CD4-positive, alpha-beta T cell (primary cell): ENCODE measurements around the gene EPHA1. TPM values are rescaled to one million over a fixed set of nuclear protein-coding genes. Genes with fewer than 3 reads are reported as not detected.
"Not testable (repeated sequence)": the region's sequence is repeated elsewhere in the genome, so short reads cannot be mapped to it uniquely, and the experiment has no call there.

Experiments
- ATAC-seq: fragments of 200-7000 bp; cut with Tn5 transposase; one replicate; pipeline ENCODE4 v1.10.0; 2022; ENCODE audit warnings: mild to moderate bottlenecking; ENCODE audit not compliant: poor library complexity
- CTCF ChIA-PET: fragments of 350-600 bp; sonication (Branson Sonifier 250); formaldehyde crosslinking; loops from one replicate; lab custom pipeline; 2021; ENCODE audit warnings: antibody characterized with exemption, inconsistent platforms; lab: Charles Lee
- POLR2A ChIA-PET: fragments of 350-600 bp; sonication (Branson Sonifier 250); formaldehyde crosslinking; loops from one replicate; lab custom pipeline; 2021; ENCODE audit warnings: antibody characterized with exemption, inconsistent platforms; lab: Charles Lee
- DNase-seq, 14 experiments: peaks; one replicate each; pipeline ENCODE4 v3.0.0-alpha.2; 2013 to 2020; ENCODE audit warnings: mixed read lengths in 2 of 14
- H3K27ac ChIP-seq, 2 donors: one replicate each; pipeline versions ENCODE4 v1.5.1 to v1.7.0; 2013; ENCODE audit warnings: low read length in 2 of 2, low read depth in 1 of 2, mild to moderate bottlenecking in 1 of 2
- H3K27me3 ChIP-seq, 2 experiments: 1 replicate in 1 of 2; 2 replicates in 1 of 2; pipeline versions ENCODE4 v1.6.1 to v1.7.0; 2013; ENCODE audit warnings: low read length in 2 of 2, control low read depth in 1 of 2, mild to moderate bottlenecking in 1 of 2, moderate library complexity in 1 of 2; ENCODE audit not compliant: insufficient read depth in 2 of 2, control insufficient read depth in 1 of 2
- H3K36me3 ChIP-seq: one replicate; pipeline ENCODE4 v1.6.1; 2013; ENCODE audit warnings: low read length, control low read depth; ENCODE audit not compliant: insufficient read depth
- H3K4me1 ChIP-seq: one replicate; pipeline ENCODE4 v1.6.1; 2013; ENCODE audit warnings: low read length, control low read depth; ENCODE audit not compliant: insufficient read depth
- H3K4me3 ChIP-seq: one replicate; pipeline ENCODE4 v1.5.1; 2013; ENCODE audit warnings: mild to moderate bottlenecking, low read length, moderate library complexity
- H3K9me3 ChIP-seq, 2 experiments: 1 replicate in 1 of 2; 2 replicates in 1 of 2; pipeline versions ENCODE4 v1.6.1 to v1.7.0; 2013; ENCODE audit warnings: low read length in 2 of 2, mild to moderate bottlenecking in 2 of 2, control low read depth in 1 of 2, moderate library complexity in 1 of 2; ENCODE audit not compliant: control insufficient read depth in 1 of 2, insufficient read depth in 1 of 2
- H3K27ac Mint-ChIP-seq: one replicate; pipeline ENCODE4 v1.8.0; 2020; ENCODE audit warnings: mixed read lengths
- H3K27me3 Mint-ChIP-seq: one replicate; pipeline ENCODE4 v1.8.0; 2021; ENCODE audit warnings: mixed read lengths
- H3K36me3 Mint-ChIP-seq: one replicate; pipeline ENCODE4 v1.8.0; 2021; ENCODE audit warnings: low read depth, mixed read lengths
- H3K4me1 Mint-ChIP-seq: one replicate; pipeline ENCODE4 v1.8.0; 2021; ENCODE audit warnings: low read depth, mixed read lengths
- H3K4me3 Mint-ChIP-seq: one replicate; pipeline ENCODE4 v1.8.0; 2020; ENCODE audit warnings: mild to moderate bottlenecking, mixed read lengths
- H3K9me3 Mint-ChIP-seq: one replicate; pipeline ENCODE4 v1.8.0; 2020; ENCODE audit warnings: mixed read lengths
- CTCF ChIP-seq: fragments of 200-600 bp; IDR thresholded peaks from one replicate; pipeline ENCODE4 v1.8.0; 2022; ENCODE audit warnings: antibody characterized with exemption, mild to moderate bottlenecking
- intact Hi-C, 2 experiments: fragments of 100-400 bp; cut with DNase I in 1 of 2; cut with micrococcal nuclease in 1 of 2; formaldehyde crosslinking; loops; one replicate each; pipeline versions ENCODE4 v1.15.1 to v1.9.0; 2023 to 2025; cut with DNase I, micrococcal nuclease
- total RNA-seq, 174 experiments: library from RNA in 2 of 174; stranded (reverse) in 2 of 174; gene quantifications; one replicate each; pipeline ENCODE4 v1.2.3 and lab custom pipeline; 2021 to 2026

EPHA1 gene
- total RNA-seq, 2 experiments from 2014 or later: 16.0 to 19.0 TPM

GRCh38 chr7:143416565-143417149, 8.0 kb upstream of the EPHA1 start:
- Mint-ChIP-seq H3K27me3 (no peaks in the 10 kb centered on the region), H3K9me3 (no peaks in the 10 kb centered on the region), H3K4me3 (no peak overlapping the region), H3K27ac (no peak overlapping the region), H3K4me1 (peaks cover 46% of the 10 kb centered on the region), H3K36me3 (peaks cover 62% of the 10 kb centered on the region)
- ChIA-PET CTCF (interaction anchor here (1.3 to 2.6 kb wide), 3 partner anchors 32 to 176 kb away, joined by 5 to 16 read pairs (median 14); no protein-coding TSS in a partner anchor), POLR2A (interaction anchor here (1.0 to 2.0 kb wide), 2 partner anchors 176 kb away, joined by 3 to 9 read pairs; no protein-coding TSS in a partner anchor)
- no peaks in the 10 kb centered on the region for H3K9me3 ChIP-seq
- peak; percentile 82 for TF ChIP-seq CTCF
- intact Hi-C loops: loop anchor here (1.0 to 5.0 kb wide), 6 partner anchors 36 to 409 kb away; no protein-coding TSS in a partner anchor
- ATAC-seq: no peak
- no peak overlapping the region for H3K27ac ChIP-seq
- peaks cover 4% of the 10 kb centered on the region for H3K36me3 ChIP-seq
- no peaks in the 10 kb centered on the region for H3K4me1 ChIP-seq
- H3K4me3 ChIP-seq: no peak overlapping the region
- H3K27me3 ChIP-seq: no peaks in the 10 kb centered on the region
- DNase-seq: peak in 4 of 14 experiments; percentile 20 to 75 (median 68)

GRCh38 chr7:143415742-143416397, 7.2 kb upstream of the EPHA1 start:
- peaks cover 4% of the 10 kb centered on the region for H3K36me3 ChIP-seq
- Mint-ChIP-seq H3K4me3 (no peak overlapping the region), H3K9me3 (no peaks in the 10 kb centered on the region), H3K36me3 (peaks cover 55% of the 10 kb centered on the region), H3K4me1 (peaks cover 52% of the 10 kb centered on the region), H3K27me3 (no peaks in the 10 kb centered on the region), H3K27ac (no peak overlapping the region)
- no peaks in the 10 kb centered on the region for H3K27me3 ChIP-seq
- TF ChIP-seq CTCF: no peak
- H3K4me3 ChIP-seq: no peak overlapping the region
- ATAC-seq: no peak
- no peak for DNase-seq
- H3K9me3 ChIP-seq: no peaks in the 10 kb centered on the region
- intact Hi-C loops: loop anchor here (1.0 to 5.0 kb wide), 6 partner anchors 36 to 409 kb away; no protein-coding TSS in a partner anchor
- POLR2A ChIA-PET: interaction anchor here (1.0 to 2.0 kb wide), 2 partner anchors 36 to 175 kb away, joined by 3 to 9 read pairs; no protein-coding TSS in a partner anchor
- no peaks in the 10 kb centered on the region for H3K4me1 ChIP-seq
- no peak overlapping the region for H3K27ac ChIP-seq
- CTCF ChIA-PET: interaction anchor here (1.3 to 2.6 kb wide), 3 partner anchors 32 to 175 kb away, joined by 5 to 16 read pairs (median 14); no protein-coding TSS in a partner anchor

- intact Hi-C loops: loop anchor here (1.0 to 5.0 kb wide), 3 partner anchors 113 to 408 kb away; no protein-coding TSS in a partner anchor
- H3K27me3 ChIP-seq, H3K9me3 Mint-ChIP-seq, H3K4me3 Mint-ChIP-seq, H3K27ac ChIP-seq, H3K9me3 ChIP-seq, H3K36me3 ChIP-seq, DNase-seq, H3K27ac Mint-ChIP-seq, H3K4me1 ChIP-seq, H3K4me3 ChIP-seq, H3K27me3 Mint-ChIP-seq, ATAC-seq: not testable (repeated sequence)
- ChIA-PET POLR2A (interaction anchor here (1.0 to 2.0 kb wide), 2 partner anchors 35 to 175 kb away, joined by 3 to 9 read pairs; no protein-coding TSS in a partner anchor), CTCF (interaction anchor here (0.7 to 2.6 kb wide), 2 partner anchors 35 to 175 kb away, joined by 5 to 16 read pairs; no protein-coding TSS in a partner anchor)
- H3K4me1 Mint-ChIP-seq: peaks cover 58% of the 10 kb centered on the region
- H3K36me3 Mint-ChIP-seq: peaks cover 49% of the 10 kb centered on the region
These were observed 6.6 kb upstream of the EPHA1 start for GRCh38 chr7:143415209-143415608.
